HEK293 (cell line): ENCODE results near the gene MAP3K14.

Source experiments
- CTCF ChIA-PET: fragments of 350-600 bp; formaldehyde crosslinking; extraction: SDS; loops from one replicate; lab custom pipeline; 2021; ENCODE audit warnings: antibody characterized with exemption; lab: Yijun Ruan, JAX
- POLR2A ChIA-PET: fragments of 300-600 bp; formaldehyde crosslinking; extraction: SDS; loops from one replicate; lab custom pipeline; 2020; ENCODE audit warnings: antibody characterized with exemption, inconsistent platforms; lab: Yijun Ruan, JAX
- H3K27ac ChIP-seq: fragments of 200-500 bp; sonication (Bioruptor generic); 2 replicates; pipeline ENCODE4 v1.5.1; 2014; ENCODE audit warnings: low read depth, low read length, control low read depth, inconsistent platforms; ENCODE audit errors: extremely low read depth
- H3K36me3 ChIP-seq, 2 experiments: fragments of 200-500 bp in 1 of 2; sonication (Bioruptor generic) in 1 of 2; 1 replicate in 1 of 2; 2 replicates in 1 of 2; pipeline ENCODE4 v1.5.1; 2014 to 2017; ENCODE audit warnings: inconsistent platforms in 2 of 2, low read length in 2 of 2; ENCODE audit not compliant: control insufficient read depth in 2 of 2, insufficient read depth in 1 of 2
- H3K4me1 ChIP-seq: fragments of 200-500 bp; sonication (Bioruptor generic); 2 replicates; pipeline ENCODE4 v1.5.1; 2014; ENCODE audit warnings: mild to moderate bottlenecking, low read length, inconsistent platforms; ENCODE audit not compliant: control insufficient read depth, insufficient read depth
- H3K4me3 ChIP-seq: 2 replicates; pipeline ENCODE4 v1.5.1; 2011; ENCODE audit warnings: low read depth, mild to moderate bottlenecking, control low read depth, low read length, moderate library complexity
- H3K9me3 ChIP-seq: fragments of 200-500 bp; sonication (Bioruptor generic); 2 replicates; pipeline ENCODE4 v1.5.1; 2014; ENCODE audit warnings: low read depth, low read length, inconsistent platforms; ENCODE audit not compliant: control insufficient read depth, insufficient read depth
- BCL6B ChIP-seq: fragments of 450-650 bp; formaldehyde crosslinking; IDR thresholded peaks from 2 replicates; pipeline ENCODE4 v1.5.1; 2017; ENCODE audit warnings: missing biosample characterization, missing genetic modification characterization
- YY1 ChIP-seq: fragments of 450-650 bp; formaldehyde crosslinking; IDR thresholded peaks from 2 replicates; pipeline ENCODE4 v1.5.1; 2018; ENCODE audit warnings: missing biosample characterization, missing genetic modification characterization
- ZNF184 ChIP-seq: fragments of 450-650 bp; IDR thresholded peaks from 2 replicates; pipeline ENCODE4 v1.5.1; 2018; ENCODE audit warnings: missing biosample characterization, mild to moderate bottlenecking, missing genetic modification characterization
- ZNF239 ChIP-seq: fragments of 450-650 bp; formaldehyde crosslinking; IDR thresholded peaks from 2 replicates; pipeline ENCODE4 v1.5.1; 2016; ENCODE audit warnings: missing biosample characterization, missing genetic modification characterization
- ZNF266 ChIP-seq: fragments of 450-650 bp; formaldehyde crosslinking; IDR thresholded peaks from 2 replicates; pipeline ENCODE4 v1.5.1; 2016; ENCODE audit warnings: missing biosample characterization, missing genetic modification characterization, low read depth
- ZNF366 ChIP-seq: fragments of 450-650 bp; formaldehyde crosslinking; conservative IDR thresholded peaks from 2 replicates; pipeline ENCODE4 v1.5.1; 2016; ENCODE audit warnings: missing biosample characterization, missing genetic modification characterization
- ZNF394 ChIP-seq: fragments of 450-650 bp; formaldehyde crosslinking; IDR thresholded peaks from 2 replicates; pipeline ENCODE4 v1.5.1; 2016; ENCODE audit warnings: missing biosample characterization, missing genetic modification characterization, mild to moderate bottlenecking, moderate library complexity, borderline replicate concordance
- ZNF423 ChIP-seq: fragments of 450-650 bp; formaldehyde crosslinking; IDR thresholded peaks from 2 replicates; pipeline ENCODE4 v1.5.1; 2016; ENCODE audit warnings: missing biosample characterization, missing genetic modification characterization
- ZNF514 ChIP-seq: fragments of 450-650 bp; formaldehyde crosslinking; IDR thresholded peaks from 2 replicates; pipeline ENCODE4 v1.5.1; 2016; ENCODE audit warnings: missing biosample characterization, missing genetic modification characterization
- ZNF558 ChIP-seq: fragments of 450-650 bp; formaldehyde crosslinking; IDR thresholded peaks from 2 replicates; pipeline ENCODE4 v1.5.1; 2016; ENCODE audit warnings: missing biosample characterization, missing genetic modification characterization
- ZNF596 ChIP-seq: fragments of 450-650 bp; IDR thresholded peaks from 2 replicates; pipeline ENCODE4 v1.5.0; 2018; ENCODE audit warnings: missing biosample characterization, mild to moderate bottlenecking, missing genetic modification characterization, moderate library complexity
- ZNF610 ChIP-seq: fragments of 450-650 bp; formaldehyde crosslinking; IDR thresholded peaks from 2 replicates; pipeline ENCODE4 v1.5.1; 2016; ENCODE audit warnings: missing biosample characterization, missing genetic modification characterization, borderline replicate concordance
- ZNF623 ChIP-seq: fragments of 450-650 bp; formaldehyde crosslinking; IDR thresholded peaks from 2 replicates; pipeline ENCODE4 v1.5.1; 2016; ENCODE audit warnings: missing biosample characterization, missing genetic modification characterization
- ZNF654 ChIP-seq: fragments of 450-650 bp; formaldehyde crosslinking; IDR thresholded peaks from 2 replicates; pipeline ENCODE4 v1.5.1; 2016; ENCODE audit warnings: low read depth, missing biosample characterization, missing genetic modification characterization
- ZNF791 ChIP-seq: fragments of 450-650 bp; formaldehyde crosslinking; IDR thresholded peaks from 2 replicates; pipeline ENCODE4 v1.5.1; 2016; ENCODE audit warnings: missing biosample characterization, missing genetic modification characterization
- TF ChIP-seq, protein P1 (sequence below): fragments of 450-650 bp; formaldehyde crosslinking; conservative IDR thresholded peaks from 2 replicates; pipeline ENCODE4 v1.5.1; 2016; ENCODE audit warnings: low read depth, missing biosample characterization, missing genetic modification characterization

MAP3K14 gene

DNA sequence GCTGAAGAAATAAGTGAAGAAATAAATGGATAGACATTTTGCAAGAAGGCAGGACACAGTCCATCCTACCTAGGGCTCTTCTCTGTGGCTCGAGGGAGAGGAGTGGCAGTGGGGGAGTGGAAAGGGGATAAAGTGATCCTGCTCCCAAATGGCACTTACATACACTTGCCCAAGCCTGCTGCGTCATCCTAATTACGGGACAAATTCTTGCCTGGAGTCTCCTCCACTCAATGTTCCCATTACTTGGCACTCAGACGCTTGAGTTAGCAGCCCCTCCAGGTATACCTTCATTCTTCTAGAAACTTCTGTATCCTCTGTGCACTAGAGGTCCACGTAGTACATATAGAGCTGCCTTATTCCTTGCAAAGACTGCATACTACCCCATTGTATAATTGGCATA, 15.7 kb upstream of the MAP3K14 start (continued):
- TF ChIP-seq, protein P1, sequence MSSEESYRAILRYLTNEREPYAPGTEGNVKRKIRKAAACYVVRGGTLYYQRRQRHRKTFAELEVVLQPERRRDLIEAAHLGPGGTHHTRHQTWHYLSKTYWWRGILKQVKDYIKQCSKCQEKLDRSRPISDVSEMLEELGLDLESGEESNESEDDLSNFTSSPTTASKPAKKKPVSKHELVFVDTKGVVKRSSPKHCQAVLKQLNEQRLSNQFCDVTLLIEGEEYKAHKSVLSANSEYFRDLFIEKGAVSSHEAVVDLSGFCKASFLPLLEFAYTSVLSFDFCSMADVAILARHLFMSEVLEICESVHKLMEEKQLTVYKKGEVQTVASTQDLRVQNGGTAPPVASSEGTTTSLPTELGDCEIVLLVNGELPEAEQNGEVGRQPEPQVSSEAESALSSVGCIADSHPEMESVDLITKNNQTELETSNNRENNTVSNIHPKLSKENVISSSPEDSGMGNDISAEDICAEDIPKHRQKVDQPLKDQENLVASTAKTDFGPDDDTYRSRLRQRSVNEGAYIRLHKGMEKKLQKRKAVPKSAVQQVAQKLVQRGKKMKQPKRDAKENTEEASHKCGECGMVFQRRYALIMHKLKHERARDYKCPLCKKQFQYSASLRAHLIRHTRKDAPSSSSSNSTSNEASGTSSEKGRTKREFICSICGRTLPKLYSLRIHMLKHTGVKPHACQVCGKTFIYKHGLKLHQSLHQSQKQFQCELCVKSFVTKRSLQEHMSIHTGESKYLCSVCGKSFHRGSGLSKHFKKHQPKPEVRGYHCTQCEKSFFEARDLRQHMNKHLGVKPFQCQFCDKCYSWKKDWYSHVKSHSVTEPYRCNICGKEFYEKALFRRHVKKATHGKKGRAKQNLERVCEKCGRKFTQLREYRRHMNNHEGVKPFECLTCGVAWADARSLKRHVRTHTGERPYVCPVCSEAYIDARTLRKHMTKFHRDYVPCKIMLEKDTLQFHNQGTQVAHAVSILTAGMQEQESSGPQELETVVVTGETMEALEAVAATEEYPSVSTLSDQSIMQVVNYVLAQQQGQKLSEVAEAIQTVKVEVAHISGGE = no peak
- TF ChIP-seq ZNF623 (no peak), ZNF654 (tag by site-specific recombination) (no peak), BCL6B (tag by site-specific recombination) (no peak)

DNA sequence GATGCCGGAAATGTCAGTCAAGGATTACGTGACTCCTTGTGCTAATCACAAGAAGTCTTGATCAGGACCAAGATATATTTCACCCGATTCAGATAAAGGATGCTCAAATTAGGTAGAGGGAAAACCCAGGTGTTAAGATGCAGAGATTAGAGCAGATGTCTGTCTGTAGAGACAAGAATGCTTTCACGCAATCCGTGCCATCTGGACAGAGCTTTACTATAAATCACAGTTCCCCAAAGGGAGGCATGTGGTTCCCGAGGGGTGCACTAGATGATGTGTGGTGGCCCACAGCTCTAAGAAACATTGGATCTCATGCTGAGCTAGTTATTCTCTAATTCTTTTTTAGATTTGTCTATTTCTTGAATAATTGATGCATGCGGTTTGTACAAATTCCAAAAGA, 9.8 kb upstream of the MAP3K14 start:
- Histone ChIP-seq H3K27ac (no peak overlapping the region), H3K4me3 (no peak overlapping the region), H3K9me3 (no peaks in the 10 kb centered on the region), H3K4me1 (peaks cover 10% of the 10 kb centered on the region), H3K36me3 (no peaks in the 10 kb centered on the region)
- ChIA-PET POLR2A (interaction anchor here (0.6 to 2.1 kb wide), 6 partner anchors 9 to 263 kb away, joined by 3 to 14 read pairs (median 3); partner anchors contain the start of gene MAP3K14), CTCF (interaction anchor here (1.3 to 1.6 kb wide), 3 partner anchors 9 to 80 kb away, joined by 4 to 6 read pairs (median 5); partner anchors contain the start of gene MAP3K14)
- TF ChIP-seq YY1 (tag by site-specific recombination) = no peak
- no peak for TF ChIP-seq ZNF791 (tag by site-specific recombination)
- TF ChIP-seq ZNF423 (tag by site-specific recombination) = no peak
- TF ChIP-seq ZNF394 (tag by site-specific recombination) = no peak
- no peak for TF ChIP-seq ZNF596
- no peak for TF ChIP-seq ZNF558 (tag by site-specific recombination)

GRCh38 chr17:45325810-45326209, 9.0 kb upstream of the MAP3K14 start:
- no peak overlapping the region for H3K27ac ChIP-seq
- H3K4me1 ChIP-seq = peaks cover 16% of the 10 kb centered on the region
- no peak overlapping the region for H3K4me3 ChIP-seq
- TF ChIP-seq ZNF184 = no peak
- TF ChIP-seq ZNF266 = no peak
- TF ChIP-seq ZNF423 (tag by site-specific recombination) = no peak
- no peaks in the 10 kb centered on the region for H3K36me3 ChIP-seq
- POLR2A ChIA-PET = interaction anchor here (0.6 to 2.1 kb wide), 6 partner anchors 9 to 263 kb away, joined by 3 to 14 read pairs (median 3); partner anchors contain the start of gene MAP3K14
- CTCF ChIA-PET = interaction anchor here (0.6 to 1.6 kb wide), 4 partner anchors 9 to 79 kb away, joined by 3 to 6 read pairs (median 4); partner anchors contain the start of gene MAP3K14
- no peaks in the 10 kb centered on the region for H3K9me3 ChIP-seq

- Histone ChIP-seq H3K4me1 (peaks cover 26% of the 10 kb centered on the region), H3K9me3 (no peaks in the 10 kb centered on the region), H3K27ac (no peak overlapping the region), H3K36me3 (no peaks in the 10 kb centered on the region), H3K4me3 (no peak overlapping the region)
- ChIA-PET CTCF (interaction anchor here (0.6 kb wide), 1 partner anchor 174 kb away, joined by 3 read pairs; no protein-coding TSS in a partner anchor), POLR2A (no interaction called here)
- no peak for TF ChIP-seq ZNF366 (tag by site-specific recombination)
- TF ChIP-seq, protein P1 = no peak
- no peak for TF ChIP-seq ZNF610 (tag by site-specific recombination)
- TF ChIP-seq ZNF239 (tag by site-specific recombination) = no peak
- no peak for TF ChIP-seq ZNF514 (tag by site-specific recombination)
These were observed 7.5 kb upstream of the MAP3K14 start for GRCh38 chr17:45324336-45324735.
